ENCODE measurements around the gene HBS1L. TPM values are rescaled to one million over a fixed set of nuclear protein-coding genes. Genes with fewer than 3 reads are reported as not detected.

Gene HBS1L
- total RNA-seq, 1 experiment from 2014 or later, result 81.2 TPM

DNA sequence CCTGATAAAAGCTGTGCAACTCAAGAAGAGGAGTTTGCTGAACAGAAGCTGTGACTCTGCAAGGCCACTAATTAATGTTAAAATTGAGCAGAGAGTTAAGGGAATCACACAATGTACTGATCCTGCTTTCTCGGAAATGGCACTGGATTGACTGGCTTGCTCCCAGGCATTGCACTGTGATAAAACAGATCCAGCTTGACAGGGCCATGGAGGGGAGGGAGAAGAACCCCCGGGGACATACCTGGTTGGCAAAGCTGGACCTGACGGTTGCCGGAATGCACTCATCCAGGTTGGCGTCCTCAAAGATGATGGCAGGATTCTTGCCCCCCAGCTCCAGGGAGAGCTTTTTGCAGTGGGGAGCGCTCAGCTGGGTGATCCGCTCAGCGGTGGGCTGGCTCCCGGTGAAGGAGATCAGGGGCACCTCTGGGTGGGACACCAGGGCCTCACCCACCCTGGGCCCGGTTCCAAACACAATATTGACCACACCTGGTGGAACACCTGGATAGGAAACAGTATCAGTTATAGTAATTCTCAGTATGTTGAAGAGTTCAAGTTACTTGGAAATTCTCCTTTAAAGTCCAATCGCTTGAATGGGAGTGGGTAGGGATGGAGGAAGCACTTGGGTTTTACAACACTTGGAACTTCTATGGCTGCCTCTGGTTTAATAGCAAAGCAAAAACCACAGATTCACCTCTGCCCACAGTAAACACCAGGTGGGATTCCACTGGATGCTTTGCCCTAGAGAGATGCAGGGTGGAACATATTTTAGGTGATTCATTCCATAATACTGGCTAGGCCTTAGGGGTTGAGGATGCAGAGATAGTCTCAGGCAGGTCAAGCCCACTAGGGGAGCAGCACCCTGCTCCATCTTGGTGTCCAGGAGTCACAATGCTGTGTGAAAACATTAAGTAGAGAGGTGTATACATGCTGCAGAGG lies 121.8 kb downstream of the HBS1L start:
- H3K36me3 ChIP-seq (ENCODE audit: control insufficient read depth, insufficient read depth, low read length), result no peaks in the 10 kb centered on the region
- Mint-ChIP-seq H3K4me3 (ENCODE audit: unreplicated experiment) (no peak overlapping the region), H3K4me1 (ENCODE audit: low read depth, unreplicated experiment) (no peaks in the 10 kb centered on the region), H3K27me3 (ENCODE audit: insufficient read depth, unreplicated experiment) (no peaks in the 10 kb centered on the region), H3K36me3 (ENCODE audit: insufficient read depth, unreplicated experiment) (no peaks in the 10 kb centered on the region), H3K9me3 (ENCODE audit: unreplicated experiment) (no peaks in the 10 kb centered on the region), H3K27ac (ENCODE audit: unreplicated experiment) (no peak overlapping the region)
- POLR2A ChIA-PET, result no interaction called here
- CTCF ChIA-PET, result no interaction called here
- BruUV-seq (replicated peaks), result no TSS peak
- no peaks in the 10 kb centered on the region for H3K9me3 ChIP-seq
- H3K4me3 ChIP-seq (ENCODE audit: low read depth, low read length), result no peak overlapping the region
- DNase-seq, result no peak
- no peaks in the 10 kb centered on the region for H3K27me3 ChIP-seq (replicated peaks; ENCODE audit: control insufficient read depth, insufficient read depth, low read length)
- TF ChIP-seq, protein P1, sequence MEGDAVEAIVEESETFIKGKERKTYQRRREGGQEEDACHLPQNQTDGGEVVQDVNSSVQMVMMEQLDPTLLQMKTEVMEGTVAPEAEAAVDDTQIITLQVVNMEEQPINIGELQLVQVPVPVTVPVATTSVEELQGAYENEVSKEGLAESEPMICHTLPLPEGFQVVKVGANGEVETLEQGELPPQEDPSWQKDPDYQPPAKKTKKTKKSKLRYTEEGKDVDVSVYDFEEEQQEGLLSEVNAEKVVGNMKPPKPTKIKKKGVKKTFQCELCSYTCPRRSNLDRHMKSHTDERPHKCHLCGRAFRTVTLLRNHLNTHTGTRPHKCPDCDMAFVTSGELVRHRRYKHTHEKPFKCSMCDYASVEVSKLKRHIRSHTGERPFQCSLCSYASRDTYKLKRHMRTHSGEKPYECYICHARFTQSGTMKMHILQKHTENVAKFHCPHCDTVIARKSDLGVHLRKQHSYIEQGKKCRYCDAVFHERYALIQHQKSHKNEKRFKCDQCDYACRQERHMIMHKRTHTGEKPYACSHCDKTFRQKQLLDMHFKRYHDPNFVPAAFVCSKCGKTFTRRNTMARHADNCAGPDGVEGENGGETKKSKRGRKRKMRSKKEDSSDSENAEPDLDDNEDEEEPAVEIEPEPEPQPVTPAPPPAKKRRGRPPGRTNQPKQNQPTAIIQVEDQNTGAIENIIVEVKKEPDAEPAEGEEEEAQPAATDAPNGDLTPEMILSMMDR (IDR thresholded peaks at IDR 0.05; ENCODE audit: insufficient read depth in 1 of 2, low read depth in 1 of 2, low read length in 1 of 2, severe bottlenecking in 1 of 2, unreplicated experiment in 1 of 2), result no peak
- intact Hi-C loops (cut with micrococcal nuclease; ENCODE audit: unreplicated experiment), result no loop called here
- peaks cover 7% of the 10 kb centered on the region; the same call in 1 of the 2 replicates for H3K4me1 ChIP-seq

DNA sequence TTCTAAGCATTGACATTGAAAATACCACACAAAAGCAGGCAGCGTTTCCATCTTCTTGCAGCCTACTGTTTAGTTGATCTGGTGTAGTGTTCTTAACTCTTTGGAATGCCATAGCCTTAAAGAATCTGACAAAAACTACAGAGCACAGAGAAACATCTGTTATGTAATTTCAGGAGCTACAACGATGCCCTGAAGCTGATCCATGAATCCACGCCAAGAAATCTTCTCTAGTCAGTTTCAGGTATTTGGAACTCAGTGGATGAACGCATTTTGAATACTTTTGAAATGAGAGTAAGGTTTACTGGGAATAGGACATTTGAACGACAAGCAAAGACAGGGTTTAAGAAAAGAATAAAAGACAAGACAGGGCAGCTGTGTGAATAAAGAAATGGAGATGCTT lies 122.5 kb downstream of the HBS1L start:
- no peaks in the 10 kb centered on the region for H3K36me3 Mint-ChIP-seq (ENCODE audit: insufficient read depth, unreplicated experiment)
- TF ChIP-seq, protein P1 (IDR thresholded peaks at IDR 0.05; ENCODE audit: insufficient read depth in 1 of 2, low read depth in 1 of 2, low read length in 1 of 2, severe bottlenecking in 1 of 2, unreplicated experiment in 1 of 2), result no peak
- no peaks in the 10 kb centered on the region for H3K36me3 ChIP-seq (ENCODE audit: control insufficient read depth, insufficient read depth, low read length)
- H3K9me3 ChIP-seq, result no peaks in the 10 kb centered on the region
- no peaks in the 10 kb centered on the region for H3K27me3 Mint-ChIP-seq (ENCODE audit: insufficient read depth, unreplicated experiment)
- no peak overlapping the region for H3K27ac Mint-ChIP-seq (ENCODE audit: unreplicated experiment)
- no peak for DNase-seq
- peaks cover 7% of the 10 kb centered on the region; the same call in 1 of the 2 replicates for H3K4me1 ChIP-seq
- H3K4me1 Mint-ChIP-seq (ENCODE audit: low read depth, unreplicated experiment), result no peaks in the 10 kb centered on the region
- no peaks in the 10 kb centered on the region for H3K9me3 Mint-ChIP-seq (ENCODE audit: unreplicated experiment)
- intact Hi-C loops (cut with micrococcal nuclease; ENCODE audit: unreplicated experiment), result no loop called here
- ChIA-PET CTCF (no interaction called here), POLR2A (no interaction called here)
- H3K4me3 Mint-ChIP-seq (ENCODE audit: unreplicated experiment), result no peak overlapping the region
- H3K4me3 ChIP-seq (ENCODE audit: low read depth, low read length), result no peak overlapping the region
- BruUV-seq (replicated peaks), result no TSS peak
- no peaks in the 10 kb centered on the region for H3K27me3 ChIP-seq (replicated peaks; ENCODE audit: control insufficient read depth, insufficient read depth, low read length)

DNA sequence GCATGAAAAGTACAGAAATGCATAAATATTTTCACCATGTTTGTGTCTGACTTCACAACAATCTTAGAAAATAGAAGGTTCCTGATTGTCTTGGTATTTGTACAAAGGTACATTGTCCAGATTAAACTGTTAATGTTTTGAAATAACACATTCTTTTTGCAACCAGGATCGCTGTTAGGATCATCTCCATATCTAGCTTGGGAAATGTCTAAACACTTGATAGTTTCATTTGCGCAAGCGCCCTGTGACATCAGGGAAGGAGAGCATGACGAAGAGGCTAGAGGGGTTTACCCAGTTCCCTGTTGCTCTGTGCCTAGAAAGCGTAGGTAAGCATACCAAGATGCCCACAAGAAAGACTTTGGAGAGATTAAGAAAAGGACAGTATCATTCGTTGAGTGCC lies 124.2 kb downstream of the HBS1L start:
- no peak for DNase-seq
- H3K4me3 ChIP-seq (ENCODE audit: low read depth, low read length), result no peak overlapping the region
- Mint-ChIP-seq H3K27ac (ENCODE audit: unreplicated experiment) (no peak overlapping the region), H3K9me3 (ENCODE audit: unreplicated experiment) (no peaks in the 10 kb centered on the region), H3K4me1 (ENCODE audit: low read depth, unreplicated experiment) (no peaks in the 10 kb centered on the region), H3K36me3 (ENCODE audit: insufficient read depth, unreplicated experiment) (no peaks in the 10 kb centered on the region), H3K4me3 (ENCODE audit: unreplicated experiment) (no peak overlapping the region), H3K27me3 (ENCODE audit: insufficient read depth, unreplicated experiment) (no peaks in the 10 kb centered on the region)
- TF ChIP-seq, protein P1 (IDR thresholded peaks at IDR 0.05; ENCODE audit: insufficient read depth in 1 of 2, low read depth in 1 of 2, low read length in 1 of 2, severe bottlenecking in 1 of 2, unreplicated experiment in 1 of 2), result no peak
- peaks cover 7% of the 10 kb centered on the region; the same call in 1 of the 2 replicates for H3K4me1 ChIP-seq
- BruUV-seq (replicated peaks), result no TSS peak
- no peaks in the 10 kb centered on the region for H3K27me3 ChIP-seq (replicated peaks; ENCODE audit: control insufficient read depth, insufficient read depth, low read length)
- intact Hi-C loops (cut with micrococcal nuclease; ENCODE audit: unreplicated experiment), result no loop called here
- CTCF ChIA-PET, result no interaction called here
- POLR2A ChIA-PET, result no interaction called here
- H3K9me3 ChIP-seq, result no peaks in the 10 kb centered on the region
- no peaks in the 10 kb centered on the region for H3K36me3 ChIP-seq (ENCODE audit: control insufficient read depth, insufficient read depth, low read length)

Measured in Caco-2 (cell line).